Stimulated activated CD8-positive, alpha-beta memory T cell treated with anti-CD3 and anti-CD28 coated beads, Interleukin-15, amount 100 ng/mL, for 24 hours (primary cell): ENCODE results near the gene OPRM1.
"Not testable (repeated sequence)": the region's sequence is repeated elsewhere in the genome, so short reads cannot be mapped to it uniquely, and the experiment has no call there.

Experiments
- DNase-seq: peaks from one replicate; pipeline ENCODE4 v3.0.0-alpha.2; 2020; ENCODE audit warnings: low read depth

The OPRM1 gene

DNA sequence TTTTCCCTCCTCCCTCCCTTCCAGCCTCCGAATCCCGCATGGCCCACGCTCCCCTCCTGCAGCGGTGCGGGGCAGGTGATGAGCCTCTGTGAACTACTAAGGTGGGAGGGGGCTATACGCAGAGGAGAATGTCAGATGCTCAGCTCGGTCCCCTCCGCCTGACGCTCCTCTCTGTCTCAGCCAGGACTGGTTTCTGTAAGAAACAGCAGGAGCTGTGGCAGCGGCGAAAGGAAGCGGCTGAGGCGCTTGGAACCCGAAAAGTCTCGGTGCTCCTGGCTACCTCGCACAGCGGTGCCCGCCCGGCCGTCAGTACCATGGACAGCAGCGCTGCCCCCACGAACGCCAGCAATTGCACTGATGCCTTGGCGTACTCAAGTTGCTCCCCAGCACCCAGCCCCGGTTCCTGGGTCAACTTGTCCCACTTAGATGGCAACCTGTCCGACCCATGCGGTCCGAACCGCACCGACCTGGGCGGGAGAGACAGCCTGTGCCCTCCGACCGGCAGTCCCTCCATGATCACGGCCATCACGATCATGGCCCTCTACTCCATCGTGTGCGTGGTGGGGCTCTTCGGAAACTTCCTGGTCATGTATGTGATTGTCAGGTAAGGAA lies at the start of gene OPRM1:
Gene OPRM1 (plus strand): TSS at position 10 of the 612 bp plus-strand sequence. CDS start 305 bp downstream, at position 315.
- DNase-seq, result no peak

DNA sequence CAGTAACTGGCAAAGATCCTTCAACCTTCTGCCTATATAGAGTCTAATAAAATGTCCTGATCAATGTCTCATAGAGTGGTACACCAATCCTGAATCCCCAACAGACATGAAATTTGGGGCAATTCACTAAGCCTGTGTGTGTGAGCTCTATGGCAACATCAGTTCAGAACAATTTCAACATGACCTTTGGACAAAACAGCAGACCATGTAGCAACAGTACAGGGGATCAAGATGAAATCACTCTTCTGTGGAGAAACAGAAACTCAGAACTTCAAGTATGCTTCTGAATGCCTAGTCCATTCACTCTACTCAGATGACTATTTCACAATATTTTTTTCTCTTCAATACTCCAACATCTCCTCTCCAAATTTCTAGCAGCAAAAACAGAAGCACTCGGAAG lies 49.1 kb upstream of the OPRM1 start:
- DNase-seq, result no peak

GRCh38 chr6:153994004-153994403 lies 45.0 kb upstream of the OPRM1 start:
- DNase-seq, result no peak

GRCh38 chr6:153994811-153995210 lies 44.2 kb upstream of the OPRM1 start:
- no peak for DNase-seq

DNA sequence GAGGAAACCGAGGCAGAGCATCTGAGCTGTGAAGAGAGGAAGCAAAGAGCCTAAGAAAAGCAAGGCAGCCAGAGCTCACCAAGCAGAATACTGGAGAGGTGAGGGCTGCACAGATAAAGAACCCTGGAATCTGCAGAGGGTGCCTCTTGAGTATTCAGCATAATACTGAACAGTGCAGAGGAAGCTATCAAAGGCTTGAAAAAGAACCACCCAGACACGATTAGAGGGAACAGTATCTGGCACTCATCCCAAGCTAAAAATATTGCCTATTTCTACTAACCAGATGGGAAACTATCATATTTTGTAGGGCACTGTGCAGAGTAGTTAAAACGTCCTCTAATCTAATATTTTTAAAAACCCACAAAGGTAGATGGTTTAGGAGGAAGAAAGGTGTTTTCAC lies 41.8 kb upstream of the OPRM1 start:
- no peak for DNase-seq

- no peak for DNase-seq
Measured at GRCh38 chr6:154001494-154002285, 37.4 kb upstream of the OPRM1 start.

DNA sequence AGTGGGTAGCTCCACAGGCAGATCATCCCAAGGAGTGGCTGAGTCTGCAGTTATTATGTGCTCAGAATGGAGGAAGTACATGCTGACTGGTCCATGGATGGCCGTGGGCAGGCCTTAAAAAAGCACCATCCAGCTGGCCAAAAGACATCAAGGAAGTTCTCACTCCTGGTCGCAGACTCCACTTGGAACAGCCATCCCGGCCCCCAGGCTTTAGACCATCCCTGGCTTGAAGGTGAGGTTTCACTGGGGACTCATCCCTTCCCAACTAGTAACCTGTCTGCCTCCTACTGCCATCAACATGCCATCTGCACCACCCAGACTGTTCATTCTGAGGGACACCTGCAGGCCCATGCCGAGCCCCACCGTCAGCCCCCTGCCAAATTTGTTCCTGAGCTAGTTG lies 36.1 kb upstream of the OPRM1 start:
- no peak for DNase-seq

GRCh38 chr6:154010371-154010770 lies 28.7 kb upstream of the OPRM1 start:
- DNase-seq, result no peak

- no peak for DNase-seq
Measured at GRCh38 chr6:154012852-154013251, 26.2 kb upstream of the OPRM1 start.

DNA sequence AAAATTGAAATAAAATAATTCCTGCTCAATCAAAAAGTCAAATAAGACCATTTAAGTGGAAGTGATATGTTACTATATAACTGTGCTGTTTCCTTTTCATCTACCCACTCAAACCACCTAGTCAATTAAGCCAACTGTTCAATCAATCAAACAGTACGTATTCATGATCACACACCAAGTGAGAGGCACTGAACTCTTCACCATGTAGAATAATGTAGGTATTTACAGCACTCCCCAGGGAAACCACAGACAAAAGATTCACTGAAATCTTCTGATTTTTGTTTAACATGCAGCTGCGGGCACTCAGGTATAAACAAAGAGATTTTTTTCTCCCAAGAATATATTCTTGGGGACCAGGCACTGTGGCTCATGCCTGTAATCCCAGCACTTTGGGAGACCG lies 21.3 kb upstream of the OPRM1 start:
- no peak for DNase-seq

DNA sequence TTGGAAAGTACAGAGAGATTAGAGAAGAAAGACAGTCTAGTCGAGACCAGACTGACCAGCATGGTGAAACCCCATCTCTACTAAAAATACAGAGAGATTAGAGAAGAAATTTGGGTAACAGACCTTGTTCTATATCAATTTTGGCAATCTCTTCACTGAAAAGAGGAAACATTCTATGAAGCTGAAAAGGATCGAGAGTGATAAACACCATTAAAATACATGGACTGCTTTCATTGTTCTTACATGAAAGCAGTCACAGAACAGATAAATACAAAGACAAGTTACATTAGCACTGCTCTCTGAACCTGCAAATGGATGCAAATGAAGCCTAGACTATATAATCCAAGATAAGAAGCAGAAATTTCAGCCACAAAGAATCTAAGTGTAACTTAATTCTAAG lies 8.4 kb upstream of the OPRM1 start:
- DNase-seq, result no peak

GRCh38 chr6:154041001-154041400 lies 2.0 kb downstream of the OPRM1 start:
- no peak for DNase-seq

DNA sequence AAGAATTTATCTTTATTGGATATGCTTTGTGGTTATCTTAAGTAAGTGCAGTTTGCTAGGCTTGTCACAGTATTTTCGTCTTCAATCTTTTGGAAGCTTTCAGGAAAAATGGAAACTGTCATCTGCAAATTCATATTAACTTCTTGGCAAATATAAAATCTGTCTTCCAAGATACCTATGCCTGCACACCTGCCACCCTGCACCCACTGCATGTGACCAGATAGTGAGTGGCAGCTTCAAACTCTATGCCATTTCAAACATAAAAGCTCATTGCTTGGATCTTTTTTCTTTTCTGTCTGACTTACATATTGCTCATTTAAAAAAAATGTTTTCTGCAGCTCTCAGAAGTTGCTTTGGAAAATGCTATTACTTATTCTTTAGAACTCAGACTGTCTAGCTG lies 14.1 kb downstream of the OPRM1 start:
- no peak for DNase-seq

- no peak for DNase-seq
Measured at GRCh38 chr6:154056536-154056935, 17.5 kb downstream of the OPRM1 start.

- DNase-seq, result no peak
Measured at GRCh38 chr6:154057098-154057497, 18.1 kb downstream of the OPRM1 start.

DNA sequence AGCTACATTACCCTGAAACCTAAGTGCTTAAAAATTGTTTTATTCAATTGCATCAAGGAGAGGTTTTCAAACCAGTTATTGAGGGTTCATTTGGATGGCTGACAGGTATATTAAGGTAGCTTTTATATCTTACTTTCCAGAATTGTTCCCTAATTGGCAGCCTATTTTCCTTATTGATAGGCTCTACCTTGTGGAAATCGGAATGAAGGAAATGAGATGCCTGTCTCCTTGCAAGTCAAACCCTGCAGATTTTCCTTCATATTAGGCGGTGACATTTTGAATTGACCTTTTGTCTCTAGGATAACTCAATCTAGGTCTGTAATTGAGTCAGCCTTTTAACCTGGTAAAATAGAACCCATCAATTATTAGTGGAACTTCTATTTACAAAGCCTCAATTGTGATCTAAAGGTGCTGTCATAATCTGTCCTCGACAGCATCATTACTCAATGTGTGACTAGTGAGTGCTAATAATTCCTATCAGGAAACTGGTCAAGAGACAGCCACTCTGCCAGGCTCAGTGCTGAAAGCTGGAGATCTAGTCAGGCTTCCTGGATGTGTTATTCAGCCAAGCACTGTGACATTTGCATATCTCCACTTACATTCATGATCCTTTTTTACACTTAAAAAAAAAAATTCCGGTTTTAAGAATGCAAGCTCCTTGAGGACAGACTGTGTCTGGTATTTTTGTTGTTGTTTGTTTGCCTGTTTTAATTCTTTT lies 20.1 kb downstream of the OPRM1 start:
- DNase-seq, result no peak

GRCh38 chr6:154060076-154060475 lies 21.0 kb downstream of the OPRM1 start:
- no peak for DNase-seq

- no peak for DNase-seq
Measured at GRCh38 chr6:154070041-154070440, 31.0 kb downstream of the OPRM1 start.

DNA sequence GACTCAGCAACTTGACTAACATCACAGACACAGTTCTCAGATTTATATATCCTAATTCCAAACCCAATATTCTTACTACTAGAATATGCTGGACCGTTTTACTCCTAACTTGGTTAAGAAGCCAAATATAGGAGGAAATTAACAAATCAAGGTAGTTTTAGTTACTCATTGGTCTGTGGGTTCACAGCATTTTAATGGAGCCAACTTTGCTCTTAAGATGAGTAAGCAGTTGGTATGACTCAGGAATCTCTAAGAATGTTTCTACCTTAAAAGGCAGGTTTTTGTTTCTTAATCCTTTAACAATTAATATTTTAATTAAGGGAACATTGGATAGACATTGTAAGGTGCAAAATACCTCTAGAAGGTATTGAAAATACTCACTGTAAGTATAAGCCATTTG lies 31.6 kb downstream of the OPRM1 start:
- DNase-seq, result no peak

GRCh38 chr6:154071236-154071635 lies 32.2 kb downstream of the OPRM1 start:
- no peak for DNase-seq

DNA sequence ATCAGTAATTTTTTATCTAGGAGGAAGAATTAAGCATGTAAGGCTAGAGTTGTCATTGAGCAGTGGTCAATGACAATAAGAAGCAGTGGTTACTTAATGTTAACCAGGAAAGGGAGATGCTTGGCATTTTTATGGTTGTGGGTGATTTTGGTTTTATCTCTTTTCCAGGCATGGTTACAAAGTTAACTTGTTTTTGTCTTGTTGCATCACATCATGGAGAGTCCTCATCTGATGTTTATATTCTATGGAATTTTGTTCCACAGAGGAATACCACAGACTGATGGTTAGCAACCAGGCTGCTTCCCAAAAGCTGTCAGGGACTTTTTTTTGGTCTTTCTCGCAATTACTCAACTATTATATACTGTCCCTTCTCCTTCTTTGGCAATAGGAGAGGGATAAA lies 32.7 kb downstream of the OPRM1 start:
- no peak for DNase-seq

GRCh38 chr6:154078596-154078995 lies 39.6 kb downstream of the OPRM1 start:
- not testable (repeated sequence) for DNase-seq
